H9 (cell line): ENCODE results near the gene HDLBP. TPM values are rescaled to one million over a fixed set of nuclear protein-coding genes. Genes with fewer than 3 reads are reported as not detected.

ENCODE experiments used
- DNase-seq: peaks from one replicate; pipeline ENCODE4 v3.0.0-alpha.2; 2017
- H2AFZ ChIP-seq: one replicate; pipeline ENCODE4 v1.6.1; 2013; ENCODE audit warnings: mild to moderate bottlenecking, low read length, control low read depth, moderate library complexity
- H2AK5ac ChIP-seq: 2 replicates; pipeline ENCODE4 v1.6.1; 2013; ENCODE audit warnings: low read length, control low read depth, mixed read lengths; ENCODE audit not compliant: insufficient read length
- H2BK120ac ChIP-seq: one replicate; pipeline ENCODE4 v1.6.1; 2013; ENCODE audit warnings: low read depth, mild to moderate bottlenecking, low read length, control low read depth, inconsistent platforms; ENCODE audit not compliant: poor library complexity, severe bottlenecking
- H2BK12ac ChIP-seq: 2 replicates; pipeline ENCODE4 v1.6.1; 2013; ENCODE audit warnings: low read length, control low read depth, mixed read lengths, low read depth; ENCODE audit not compliant: insufficient read length
- H2BK15ac ChIP-seq: 2 replicates; pipeline ENCODE4 v1.6.1; 2013; ENCODE audit warnings: low read depth, low read length, control low read depth
- H2BK20ac ChIP-seq: one replicate; pipeline ENCODE4 v1.6.1; 2013; ENCODE audit warnings: low read depth, mild to moderate bottlenecking, low read length, control low read depth, inconsistent platforms; ENCODE audit not compliant: poor library complexity, severe bottlenecking
- H2BK5ac ChIP-seq: 2 replicates; pipeline ENCODE4 v1.6.1; 2013; ENCODE audit warnings: low read length, control low read depth, mixed read lengths; ENCODE audit not compliant: insufficient read length
- H3K14ac ChIP-seq: 2 replicates; pipeline ENCODE4 v1.6.1; 2013; ENCODE audit warnings: low read length, control low read depth; ENCODE audit not compliant: insufficient read depth
- H3K18ac ChIP-seq: 2 replicates; pipeline ENCODE4 v1.6.1; 2013; ENCODE audit warnings: low read depth, mild to moderate bottlenecking, mixed read lengths, low read length, control low read depth; ENCODE audit not compliant: insufficient read length
- H3K23ac ChIP-seq: 2 replicates; pipeline ENCODE4 v1.6.1; 2013; ENCODE audit warnings: low read length, control low read depth, mixed read lengths, low read depth; ENCODE audit not compliant: insufficient read length
- H3K23me2 ChIP-seq: 2 replicates; pipeline ENCODE4 v1.6.1; 2013; ENCODE audit warnings: low read depth, mild to moderate bottlenecking, mixed read lengths, low read length, control low read depth; ENCODE audit not compliant: insufficient read length, poor library complexity, severe bottlenecking
- H3K27ac ChIP-seq: 2 replicates; pipeline ENCODE4 v1.5.1; 2013; ENCODE audit warnings: low read length, control low read depth, mixed read lengths, low read depth; ENCODE audit not compliant: insufficient read length
- H3K27me3 ChIP-seq: 2 replicates; pipeline ENCODE4 v1.6.1; 2013; ENCODE audit warnings: low read length, control low read depth, inconsistent platforms; ENCODE audit not compliant: insufficient read depth
- H3K4ac ChIP-seq: 2 replicates; pipeline ENCODE4 v1.6.1; 2013; ENCODE audit warnings: low read depth, mild to moderate bottlenecking, control low read depth, inconsistent platforms, low read length, moderate library complexity
- H3K4me1 ChIP-seq: 2 replicates; pipeline ENCODE4 v1.6.1; 2013; ENCODE audit warnings: low read length, control low read depth, inconsistent platforms; ENCODE audit not compliant: insufficient read depth
- H3K4me2 ChIP-seq: 2 replicates; pipeline ENCODE4 v1.6.1; 2013; ENCODE audit warnings: low read length, control low read depth, mixed read lengths; ENCODE audit not compliant: insufficient read length, insufficient read depth
- H3K56ac ChIP-seq: 2 replicates; pipeline ENCODE4 v1.6.1; 2013; ENCODE audit warnings: low read depth, mild to moderate bottlenecking, mixed read lengths, low read length, control low read depth; ENCODE audit not compliant: insufficient read length
- H3K79me1 ChIP-seq: 2 replicates; pipeline ENCODE4 v1.6.1; 2013; ENCODE audit warnings: low read depth, mild to moderate bottlenecking, moderate library complexity, low read length, control low read depth, inconsistent platforms; ENCODE audit not compliant: insufficient read depth, poor library complexity, severe bottlenecking
- H3K79me2 ChIP-seq: 2 replicates; pipeline ENCODE4 v1.6.1; 2013; ENCODE audit warnings: low read length, control low read depth, inconsistent platforms; ENCODE audit not compliant: insufficient read depth
- H3K9ac ChIP-seq: 2 replicates; pipeline ENCODE4 v1.6.1; 2013; ENCODE audit warnings: low read length, control low read depth, mixed read lengths; ENCODE audit not compliant: insufficient read length; ENCODE audit errors: extremely low read depth
- H3K9me3 ChIP-seq: one replicate; pipeline ENCODE4 v1.6.1; 2013; ENCODE audit warnings: low read depth, low read length, inconsistent platforms; ENCODE audit not compliant: control insufficient read depth
- H3T11ph ChIP-seq: one replicate; pipeline ENCODE4 v1.6.1; 2013; ENCODE audit warnings: mild to moderate bottlenecking, low read length, control low read depth, inconsistent platforms
- H4K20me1 ChIP-seq: one replicate; pipeline ENCODE4 v1.6.1; 2013; ENCODE audit not compliant: control insufficient read depth, insufficient read length, insufficient read depth
- H4K5ac ChIP-seq: 2 replicates; pipeline ENCODE4 v1.6.1; 2013; ENCODE audit warnings: low read depth, mild to moderate bottlenecking, mixed read lengths, low read length, control low read depth; ENCODE audit not compliant: insufficient read length
- H4K8ac ChIP-seq: replicated peaks from 2 replicates; pipeline ENCODE4 v1.6.1; 2013; ENCODE audit warnings: low read length, control low read depth, mixed read lengths, low read depth; ENCODE audit not compliant: insufficient read length
- H4K91ac ChIP-seq: 2 replicates; pipeline ENCODE4 v1.6.1; 2013; ENCODE audit warnings: low read depth, mild to moderate bottlenecking, moderate library complexity, mixed read lengths, low read length, control low read depth; ENCODE audit not compliant: insufficient read length
- H3K27ac Mint-ChIP-seq, 3 experiments: 2 replicates in 2 of 3; 3 replicates in 1 of 3; pipeline ENCODE4 v1.8.0; 2020 to 2021; ENCODE audit warnings: mixed read lengths in 3 of 3, mild to moderate bottlenecking in 1 of 3, moderate library complexity in 1 of 3
- H3K27me3 Mint-ChIP-seq: 2 replicates; pipeline ENCODE4 v1.8.0; 2021; ENCODE audit warnings: low read depth, mild to moderate bottlenecking, moderate library complexity, mixed read lengths
- H3K36me3 Mint-ChIP-seq, 3 experiments: 2 replicates in 2 of 3; 3 replicates in 1 of 3; pipeline ENCODE4 v1.8.0; 2020 to 2021; ENCODE audit warnings: low read depth in 3 of 3, mixed read lengths in 3 of 3; ENCODE audit not compliant: insufficient read depth in 1 of 3
- H3K4me1 Mint-ChIP-seq, 2 experiments: 2 replicates each; pipeline ENCODE4 v1.8.0; 2020; ENCODE audit warnings: mixed read lengths in 2 of 2
- H3K4me3 Mint-ChIP-seq, 2 experiments: 2 replicates in 1 of 2; 3 replicates in 1 of 2; pipeline ENCODE4 v1.8.0; 2020 to 2021; ENCODE audit warnings: mild to moderate bottlenecking in 2 of 2, mixed read lengths in 2 of 2, moderate library complexity in 1 of 2
- H3K9me3 Mint-ChIP-seq, 2 experiments: 2 replicates in 1 of 2; 3 replicates in 1 of 2; pipeline ENCODE4 v1.8.0; 2020; ENCODE audit warnings: mild to moderate bottlenecking in 2 of 2, mixed read lengths in 2 of 2, moderate library complexity in 1 of 2
- WGBS: extraction: QIAGEN DNeasy Blood & Tissue Kit; methylation state at CpG from one replicate; pipeline ENCODE4 v1.1.7; 2013; ENCODE audit warnings: missing lambda C conversion rate, low lambda C conversion rate, mixed read lengths; ENCODE audit not compliant: insufficient read length; ENCODE audit errors: extremely low coverage; 5-methylcytosine and 5-hydroxymethylcytosine counted together
- long read RNA-seq: library from polyadenylated mRNA; unstranded; transcript quantifications from one replicate; pipeline ENCODE4 v2.0.0, GENCODE V29; 2020
- total RNA-seq: library from RNA; stranded (reverse); gene quantifications from 2 replicates; pipeline ENCODE4 v1.2.1, GENCODE V29; 2021
- TF ChIP-seq, protein P1 (sequence below): fragments of 200-600 bp; sonication (generic); conservative IDR thresholded peaks from 3 replicates; pipeline ENCODE4 v1.8.0; 2021; ENCODE audit warnings: antibody characterized with exemption, mild to moderate bottlenecking

Gene HDLBP, protein sequence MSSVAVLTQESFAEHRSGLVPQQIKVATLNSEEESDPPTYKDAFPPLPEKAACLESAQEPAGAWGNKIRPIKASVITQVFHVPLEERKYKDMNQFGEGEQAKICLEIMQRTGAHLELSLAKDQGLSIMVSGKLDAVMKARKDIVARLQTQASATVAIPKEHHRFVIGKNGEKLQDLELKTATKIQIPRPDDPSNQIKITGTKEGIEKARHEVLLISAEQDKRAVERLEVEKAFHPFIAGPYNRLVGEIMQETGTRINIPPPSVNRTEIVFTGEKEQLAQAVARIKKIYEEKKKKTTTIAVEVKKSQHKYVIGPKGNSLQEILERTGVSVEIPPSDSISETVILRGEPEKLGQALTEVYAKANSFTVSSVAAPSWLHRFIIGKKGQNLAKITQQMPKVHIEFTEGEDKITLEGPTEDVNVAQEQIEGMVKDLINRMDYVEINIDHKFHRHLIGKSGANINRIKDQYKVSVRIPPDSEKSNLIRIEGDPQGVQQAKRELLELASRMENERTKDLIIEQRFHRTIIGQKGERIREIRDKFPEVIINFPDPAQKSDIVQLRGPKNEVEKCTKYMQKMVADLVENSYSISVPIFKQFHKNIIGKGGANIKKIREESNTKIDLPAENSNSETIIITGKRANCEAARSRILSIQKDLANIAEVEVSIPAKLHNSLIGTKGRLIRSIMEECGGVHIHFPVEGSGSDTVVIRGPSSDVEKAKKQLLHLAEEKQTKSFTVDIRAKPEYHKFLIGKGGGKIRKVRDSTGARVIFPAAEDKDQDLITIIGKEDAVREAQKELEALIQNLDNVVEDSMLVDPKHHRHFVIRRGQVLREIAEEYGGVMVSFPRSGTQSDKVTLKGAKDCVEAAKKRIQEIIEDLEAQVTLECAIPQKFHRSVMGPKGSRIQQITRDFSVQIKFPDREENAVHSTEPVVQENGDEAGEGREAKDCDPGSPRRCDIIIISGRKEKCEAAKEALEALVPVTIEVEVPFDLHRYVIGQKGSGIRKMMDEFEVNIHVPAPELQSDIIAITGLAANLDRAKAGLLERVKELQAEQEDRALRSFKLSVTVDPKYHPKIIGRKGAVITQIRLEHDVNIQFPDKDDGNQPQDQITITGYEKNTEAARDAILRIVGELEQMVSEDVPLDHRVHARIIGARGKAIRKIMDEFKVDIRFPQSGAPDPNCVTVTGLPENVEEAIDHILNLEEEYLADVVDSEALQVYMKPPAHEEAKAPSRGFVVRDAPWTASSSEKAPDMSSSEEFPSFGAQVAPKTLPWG (N-terminal part only)
- 340 and 364 TPM in 2 replicates for total RNA-seq
- long read RNA-seq, full-length matches to known transcripts = 601 of 983 reads
- long read RNA-seq, partial matches to known transcripts = 254 of 983 reads
- long read RNA-seq, other reads (novel, unspliced or antisense) = 128 of 983 reads

DNA sequence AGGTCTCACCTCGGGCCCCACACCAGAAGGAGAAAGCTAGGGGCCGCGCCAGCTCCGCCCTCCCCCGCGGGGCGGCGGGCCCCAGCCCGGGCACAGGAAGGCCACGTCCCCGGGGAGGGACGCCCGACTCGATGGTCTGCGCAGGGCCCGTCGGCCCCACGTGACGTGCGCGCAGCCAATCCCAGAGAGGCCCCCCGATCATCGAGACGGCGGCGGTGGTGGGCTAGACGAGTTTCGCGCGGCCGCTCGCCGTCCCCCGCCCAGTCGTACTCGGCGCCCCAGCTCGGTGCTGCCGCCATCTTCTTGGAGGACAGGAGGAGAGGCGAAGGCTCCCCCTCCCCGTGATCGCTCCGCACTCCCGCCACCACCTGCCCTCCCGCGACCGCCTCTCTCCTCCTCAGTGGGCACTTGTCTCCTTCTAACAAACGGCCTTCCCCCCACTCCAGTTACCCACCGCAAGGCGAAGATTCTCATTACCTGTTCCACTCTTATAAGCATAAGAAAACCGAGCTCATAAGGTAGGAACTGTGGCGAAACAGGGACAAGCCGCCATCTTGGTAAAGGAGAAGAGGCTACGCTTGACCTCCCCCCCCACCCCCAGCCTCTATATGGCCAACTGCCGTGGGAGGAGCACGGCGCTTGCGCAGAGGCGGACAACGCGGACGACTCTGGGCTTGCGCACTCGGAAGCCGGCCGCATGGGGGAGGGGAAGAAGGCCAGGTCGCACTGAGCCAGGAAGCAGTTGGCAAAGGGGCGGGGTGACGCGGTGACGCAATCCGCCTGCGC is at the start of gene HDLBP:
Gene HDLBP (minus strand): TSS at position 580 of the 786 bp plus-strand sequence. CDS start 48,803 bp downstream, outside the sequence.
- no peak within 1 kb of the TSS for H2BK15ac ChIP-seq
- H3K27me3 Mint-ChIP-seq = no peaks in the 10 kb centered on the region
- no peaks in the 10 kb centered on the region for H4K20me1 ChIP-seq

More for the DNA sequence above, at the start of gene HDLBP:
- H3K4me1 ChIP-seq = no peaks in the 10 kb centered on the region
- H2AFZ ChIP-seq = no peak within 1 kb of the TSS
- no peaks in the 10 kb centered on the region for H3K79me1 ChIP-seq
- TF ChIP-seq, protein P1, sequence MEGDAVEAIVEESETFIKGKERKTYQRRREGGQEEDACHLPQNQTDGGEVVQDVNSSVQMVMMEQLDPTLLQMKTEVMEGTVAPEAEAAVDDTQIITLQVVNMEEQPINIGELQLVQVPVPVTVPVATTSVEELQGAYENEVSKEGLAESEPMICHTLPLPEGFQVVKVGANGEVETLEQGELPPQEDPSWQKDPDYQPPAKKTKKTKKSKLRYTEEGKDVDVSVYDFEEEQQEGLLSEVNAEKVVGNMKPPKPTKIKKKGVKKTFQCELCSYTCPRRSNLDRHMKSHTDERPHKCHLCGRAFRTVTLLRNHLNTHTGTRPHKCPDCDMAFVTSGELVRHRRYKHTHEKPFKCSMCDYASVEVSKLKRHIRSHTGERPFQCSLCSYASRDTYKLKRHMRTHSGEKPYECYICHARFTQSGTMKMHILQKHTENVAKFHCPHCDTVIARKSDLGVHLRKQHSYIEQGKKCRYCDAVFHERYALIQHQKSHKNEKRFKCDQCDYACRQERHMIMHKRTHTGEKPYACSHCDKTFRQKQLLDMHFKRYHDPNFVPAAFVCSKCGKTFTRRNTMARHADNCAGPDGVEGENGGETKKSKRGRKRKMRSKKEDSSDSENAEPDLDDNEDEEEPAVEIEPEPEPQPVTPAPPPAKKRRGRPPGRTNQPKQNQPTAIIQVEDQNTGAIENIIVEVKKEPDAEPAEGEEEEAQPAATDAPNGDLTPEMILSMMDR = peak; percentile 52
- H3K36me3 Mint-ChIP-seq = peaks cover 4 to 25% (median 20%) of the 10 kb centered on the region in 3 experiments; a peak in 6 of 7 replicates
- H3K9me3 ChIP-seq = no peaks in the 10 kb centered on the region
- no peaks in the 10 kb centered on the region for H3K27me3 ChIP-seq
- H4K91ac ChIP-seq = no peak within 1 kb of the TSS
- peak within 1 kb of the TSS; percentile 99 for H3K9ac ChIP-seq
- no CpG with 5 or more reads among the region's 73 CpGs for WGBS
- H3K27ac ChIP-seq = peak within 1 kb of the TSS; percentile 84
- no peak within 1 kb of the TSS for H2BK20ac ChIP-seq
- peaks cover 58% of the 10 kb centered on the region in 2 experiments for H3K4me1 Mint-ChIP-seq
- no peak within 1 kb of the TSS; the same call in 1 of the 2 replicates for H3K4ac ChIP-seq
- H3K27ac Mint-ChIP-seq = peak within 1 kb of the TSS; percentile 100
- H3K23me2 ChIP-seq = peaks cover 9% of the 10 kb centered on the region
- H3T11ph ChIP-seq = no peak within 1 kb of the TSS
- peak within 1 kb of the TSS; percentile 95 for H3K4me2 ChIP-seq
- H2AK5ac ChIP-seq = no peak within 1 kb of the TSS
- peak within 1 kb of the TSS; percentile 81 for H2BK5ac ChIP-seq
- peak within 1 kb of the TSS; percentile 99 for H3K14ac ChIP-seq
- H3K4me3 Mint-ChIP-seq = peak within 1 kb of the TSS; percentile 100
- H2BK120ac ChIP-seq = peak within 1 kb of the TSS; percentile 70
- H4K5ac ChIP-seq = peak within 1 kb of the TSS; percentile 84
- H3K23ac ChIP-seq = no peak within 1 kb of the TSS
- DNase-seq = peak; percentile 99
- peak within 1 kb of the TSS; percentile 99 for H3K18ac ChIP-seq
- no peaks in the 10 kb centered on the region; a peak in 1 of 5 replicates for H3K9me3 Mint-ChIP-seq
- peaks cover 72% of the 10 kb centered on the region for H3K79me2 ChIP-seq
- peak within 1 kb of the TSS; percentile 11 for H4K8ac ChIP-seq
- H2BK12ac ChIP-seq = no peak within 1 kb of the TSS
- peak within 1 kb of the TSS; percentile 41 for H3K56ac ChIP-seq
